HL-60 (cell line): Measurements from ENCODE around the gene FNDC3B.

Experiments used
- CTCF ChIP-seq: IDR thresholded peaks from one replicate; pipeline ENCODE4 v1.5.1; 2011; ENCODE audit warnings: low read length, control low read depth, inconsistent platforms; ENCODE audit not compliant: insufficient read depth
- POLR2AphosphoS5 ChIP-seq: IDR thresholded peaks from 2 replicates; pipeline ENCODE4 v1.6.1; 2012; ENCODE audit warnings: low read depth
- SPI1 ChIP-seq: IDR thresholded peaks from 2 replicates; pipeline ENCODE4 v1.6.1; 2012; ENCODE audit warnings: low read depth, mild to moderate bottlenecking, borderline replicate concordance
- TF ChIP-seq, protein P1 (sequence below): IDR thresholded peaks from 2 replicates; pipeline ENCODE4 v1.6.1; 2012; ENCODE audit warnings: low read depth; ENCODE audit not compliant: insufficient replicate concordance

GRCh38 chr3:172057624-172058327, 18.4 kb downstream of the FNDC3B start:
- TF ChIP-seq CTCF (no peak), SPI1 (no peak), POLR2AphosphoS5 (no peak)
- TF ChIP-seq, protein P1, sequence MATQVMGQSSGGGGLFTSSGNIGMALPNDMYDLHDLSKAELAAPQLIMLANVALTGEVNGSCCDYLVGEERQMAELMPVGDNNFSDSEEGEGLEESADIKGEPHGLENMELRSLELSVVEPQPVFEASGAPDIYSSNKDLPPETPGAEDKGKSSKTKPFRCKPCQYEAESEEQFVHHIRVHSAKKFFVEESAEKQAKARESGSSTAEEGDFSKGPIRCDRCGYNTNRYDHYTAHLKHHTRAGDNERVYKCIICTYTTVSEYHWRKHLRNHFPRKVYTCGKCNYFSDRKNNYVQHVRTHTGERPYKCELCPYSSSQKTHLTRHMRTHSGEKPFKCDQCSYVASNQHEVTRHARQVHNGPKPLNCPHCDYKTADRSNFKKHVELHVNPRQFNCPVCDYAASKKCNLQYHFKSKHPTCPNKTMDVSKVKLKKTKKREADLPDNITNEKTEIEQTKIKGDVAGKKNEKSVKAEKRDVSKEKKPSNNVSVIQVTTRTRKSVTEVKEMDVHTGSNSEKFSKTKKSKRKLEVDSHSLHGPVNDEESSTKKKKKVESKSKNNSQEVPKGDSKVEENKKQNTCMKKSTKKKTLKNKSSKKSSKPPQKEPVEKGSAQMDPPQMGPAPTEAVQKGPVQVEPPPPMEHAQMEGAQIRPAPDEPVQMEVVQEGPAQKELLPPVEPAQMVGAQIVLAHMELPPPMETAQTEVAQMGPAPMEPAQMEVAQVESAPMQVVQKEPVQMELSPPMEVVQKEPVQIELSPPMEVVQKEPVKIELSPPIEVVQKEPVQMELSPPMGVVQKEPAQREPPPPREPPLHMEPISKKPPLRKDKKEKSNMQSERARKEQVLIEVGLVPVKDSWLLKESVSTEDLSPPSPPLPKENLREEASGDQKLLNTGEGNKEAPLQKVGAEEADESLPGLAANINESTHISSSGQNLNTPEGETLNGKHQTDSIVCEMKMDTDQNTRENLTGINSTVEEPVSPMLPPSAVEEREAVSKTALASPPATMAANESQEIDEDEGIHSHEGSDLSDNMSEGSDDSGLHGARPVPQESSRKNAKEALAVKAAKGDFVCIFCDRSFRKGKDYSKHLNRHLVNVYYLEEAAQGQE: no peak
